Loucy (cell line): ENCODE data around the gene CALHM2.

Experiments
- EZH2phosphoT487 ChIP-seq: fragments of 200-600 bp; IDR thresholded peaks from 2 replicates; pipeline ENCODE4 v1.6.1; 2018; ENCODE audit warnings: antibody characterized with exemption, mild to moderate bottlenecking, moderate library complexity, borderline replicate concordance
- TF ChIP-seq, protein P1 (sequence below): fragments of 200-600 bp; sonication (generic); conservative IDR thresholded peaks from 2 replicates; pipeline ENCODE4 v1.5.1; 2014; ENCODE audit warnings: mild to moderate bottlenecking, antibody characterized with exemption, low read length

DNA sequence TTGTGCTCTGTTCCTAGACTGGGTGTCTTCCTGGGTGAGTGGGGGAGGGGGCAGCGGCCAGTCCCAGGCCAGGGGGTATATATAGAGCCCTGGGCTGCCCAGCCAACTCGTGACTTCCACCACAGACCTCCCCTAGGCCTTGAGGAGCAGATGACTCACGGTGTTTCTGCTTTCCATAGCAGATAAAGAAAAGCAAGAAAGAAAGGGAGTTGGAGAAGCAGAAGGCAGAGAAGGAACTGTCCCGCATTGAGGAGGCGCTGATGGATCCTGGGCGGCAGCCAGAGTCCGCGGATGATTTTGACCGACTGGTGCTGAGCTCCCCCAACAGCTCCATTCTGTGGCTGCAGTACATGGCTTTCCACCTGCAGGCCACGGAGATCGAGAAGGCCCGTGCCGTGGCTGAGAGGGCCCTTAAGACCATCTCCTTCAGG is 10.1 kb downstream of the CALHM2 start:
- TF ChIP-seq, protein P1, sequence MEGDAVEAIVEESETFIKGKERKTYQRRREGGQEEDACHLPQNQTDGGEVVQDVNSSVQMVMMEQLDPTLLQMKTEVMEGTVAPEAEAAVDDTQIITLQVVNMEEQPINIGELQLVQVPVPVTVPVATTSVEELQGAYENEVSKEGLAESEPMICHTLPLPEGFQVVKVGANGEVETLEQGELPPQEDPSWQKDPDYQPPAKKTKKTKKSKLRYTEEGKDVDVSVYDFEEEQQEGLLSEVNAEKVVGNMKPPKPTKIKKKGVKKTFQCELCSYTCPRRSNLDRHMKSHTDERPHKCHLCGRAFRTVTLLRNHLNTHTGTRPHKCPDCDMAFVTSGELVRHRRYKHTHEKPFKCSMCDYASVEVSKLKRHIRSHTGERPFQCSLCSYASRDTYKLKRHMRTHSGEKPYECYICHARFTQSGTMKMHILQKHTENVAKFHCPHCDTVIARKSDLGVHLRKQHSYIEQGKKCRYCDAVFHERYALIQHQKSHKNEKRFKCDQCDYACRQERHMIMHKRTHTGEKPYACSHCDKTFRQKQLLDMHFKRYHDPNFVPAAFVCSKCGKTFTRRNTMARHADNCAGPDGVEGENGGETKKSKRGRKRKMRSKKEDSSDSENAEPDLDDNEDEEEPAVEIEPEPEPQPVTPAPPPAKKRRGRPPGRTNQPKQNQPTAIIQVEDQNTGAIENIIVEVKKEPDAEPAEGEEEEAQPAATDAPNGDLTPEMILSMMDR, result no peak
- TF ChIP-seq EZH2phosphoT487, result no peak
